B cell (primary cell): ENCODE results near the gene BRD9. TPM values are rescaled to one million over a fixed set of nuclear protein-coding genes. Genes with fewer than 3 reads are reported as not detected.
"Not testable (repeated sequence)": the region's sequence is repeated elsewhere in the genome, so short reads cannot be mapped to it uniquely, and the experiment has no call there.

Experiments
- ATAC-seq: fragments of 200-7000 bp; cut with Tn5 transposase; one replicate; pipeline ENCODE4 v1.10.0; 2021; ENCODE audit warnings: low read depth, mild to moderate bottlenecking, moderate number of reproducible peaks, moderate library complexity
- CTCF ChIA-PET: fragments of 350-600 bp; sonication (Branson Sonifier 250); formaldehyde crosslinking; loops from one replicate; lab custom pipeline; 2021; ENCODE audit warnings: antibody characterized with exemption, inconsistent platforms; lab: Charles Lee
- POLR2A ChIA-PET: fragments of 350-600 bp; sonication (Branson Sonifier 250); formaldehyde crosslinking; loops from one replicate; lab custom pipeline; 2021; ENCODE audit warnings: antibody characterized with exemption; lab: Charles Lee
- DNase-seq: peaks from one replicate; pipeline ENCODE4 v3.0.0; 2013
- H2AFZ ChIP-seq: 2 replicates; pipeline ENCODE4 v1.6.1; 2012; ENCODE audit warnings: mild to moderate bottlenecking, low read depth, low read length; ENCODE audit not compliant: insufficient read depth, poor library complexity, severe bottlenecking
- H3K27ac ChIP-seq, 2 donors: 1 replicate in 1 of 2; 2 replicates in 1 of 2; pipeline ENCODE4 v1.5.1; 2012 to 2013; ENCODE audit warnings: low read length in 2 of 2, mild to moderate bottlenecking in 2 of 2, moderate library complexity in 1 of 2
- H3K27me3 ChIP-seq, 4 experiments: fragments of 200-600 bp in 1 of 4; sonication (generic) in 1 of 4; replicated peaks in 1 of 4; 1 replicate in 2 of 4; 2 replicates in 2 of 4; pipeline versions ENCODE4 v1.6.1 to v1.7.0; 2013 to 2016; ENCODE audit warnings: low read length in 3 of 4, mild to moderate bottlenecking in 2 of 4, mixed read lengths in 1 of 4, moderate library complexity in 1 of 4; ENCODE audit not compliant: insufficient read depth in 4 of 4, control insufficient read depth in 3 of 4; ENCODE audit errors: control extremely low read depth in 1 of 4
- H3K36me3 ChIP-seq, 2 experiments: replicated peaks in 1 of 2; 1 replicate in 1 of 2; 2 replicates in 1 of 2; pipeline versions ENCODE4 v1.6.1 to v1.7.1; 2013; ENCODE audit warnings: low read length in 1 of 2; ENCODE audit not compliant: insufficient read depth in 2 of 2, control insufficient read depth in 1 of 2; ENCODE audit errors: control extremely low read depth in 1 of 2, extremely low read depth in 1 of 2
- H3K4me1 ChIP-seq, 2 donors: fragments of 200-600 bp in 1 of 2; sonication (generic) in 1 of 2; 1 replicate in 1 of 2; 2 replicates in 1 of 2; pipeline versions ENCODE4 v1.5.1 to v1.6.1; 2013 to 2017; ENCODE audit warnings: low read length in 2 of 2; ENCODE audit not compliant: control insufficient read depth in 2 of 2, insufficient read depth in 2 of 2
- H3K4me2 ChIP-seq: replicated peaks from 2 replicates; pipeline ENCODE3; 2012; ENCODE audit warnings: mild to moderate bottlenecking, low read depth, low read length; ENCODE audit not compliant: poor library complexity, severe bottlenecking
- H3K4me3 ChIP-seq, 5 experiments: fragments of 200-600 bp in 1 of 5; sonication (generic) in 1 of 5; 1 replicate in 3 of 5; 2 replicates in 2 of 5; pipeline versions ENCODE4 v1.5.1 to v1.7.0; 2011 to 2016; ENCODE audit warnings: low read length in 4 of 5, mild to moderate bottlenecking in 4 of 5, low read depth in 2 of 5, control low read depth in 1 of 5, moderate library complexity in 1 of 5; ENCODE audit not compliant: insufficient read depth in 1 of 5; ENCODE audit errors: control extremely low read depth in 1 of 5, extremely low read depth in 1 of 5
- H3K79me2 ChIP-seq: fragments of 200-600 bp; sonication (generic); one replicate; pipeline ENCODE4 v1.6.0; 2016; ENCODE audit warnings: low read length; ENCODE audit not compliant: control insufficient read depth, insufficient read depth
- H3K9ac ChIP-seq: fragments of 200-600 bp; sonication (generic); 2 replicates; pipeline ENCODE4 v1.6.1; 2017; ENCODE audit warnings: mild to moderate bottlenecking, low read length, moderate library complexity
- H3K9me3 ChIP-seq, 3 donors: one replicate each; pipeline versions ENCODE4 v1.6.1 to v1.7.1; 2013; ENCODE audit warnings: low read length in 2 of 3; ENCODE audit not compliant: control insufficient read depth in 2 of 3, insufficient read depth in 1 of 3; ENCODE audit errors: control extremely low read depth in 1 of 3
- H4K20me1 ChIP-seq: 2 replicates; pipeline ENCODE4 v1.6.0; 2012; ENCODE audit warnings: mild to moderate bottlenecking, low read length; ENCODE audit not compliant: insufficient read depth, control insufficient read depth, poor library complexity, severe bottlenecking
- H3K27ac Mint-ChIP-seq: one replicate; pipeline ENCODE4 v1.8.0; 2021; ENCODE audit warnings: mixed read lengths
- H3K27me3 Mint-ChIP-seq: one replicate; pipeline ENCODE4 v1.8.0; 2021; ENCODE audit warnings: mixed read lengths
- H3K4me1 Mint-ChIP-seq: one replicate; pipeline ENCODE4 v1.8.0; 2021; ENCODE audit warnings: mixed read lengths
- H3K4me3 Mint-ChIP-seq: one replicate; pipeline ENCODE4 v1.8.0; 2021; ENCODE audit warnings: mixed read lengths
- H3K9me3 Mint-ChIP-seq: one replicate; pipeline ENCODE4 v1.8.0; 2022; ENCODE audit warnings: mixed read lengths; ENCODE audit not compliant: insufficient read depth
- CTCF ChIP-seq: fragments of 200-600 bp; IDR thresholded peaks from one replicate; pipeline ENCODE4 v1.8.0; 2022; ENCODE audit warnings: antibody characterized with exemption, mild to moderate bottlenecking
- EZH2 ChIP-seq: IDR thresholded peaks from 2 replicates; pipeline ENCODE4 v1.6.1; 2012; ENCODE audit warnings: borderline replicate concordance, low read depth, mild to moderate bottlenecking, moderate library complexity, low read length; ENCODE audit not compliant: insufficient read depth, poor library complexity, severe bottlenecking
- WGBS: methylation state at CpG from one replicate; pipeline ENCODE4 v1.1.5; 2013; ENCODE audit warnings: missing lambda C conversion rate; ENCODE audit not compliant: insufficient coverage; 5-methylcytosine and 5-hydroxymethylcytosine counted together
- intact Hi-C: fragments of 100-400 bp; cut with micrococcal nuclease; formaldehyde crosslinking; loops from one replicate; pipeline ENCODE4 v1.10.0; 2022
- polyA plus RNA-seq: library from polyadenylated mRNA; depleted of rRNA; stranded (reverse); fragments of >200 nt; gene quantifications from 2 replicates; pipeline ENCODE4 v1.2.3, GENCODE V29; 2012
- total RNA-seq, 2 donors: library from RNA; stranded (reverse); fragments of 120-200 nt in 1 of 2; gene quantifications; 1 replicate in 1 of 2; 2 replicates in 1 of 2; pipeline versions ENCODE4 v1.2.3 to v1.2.4, GENCODE V29; 2013 to 2022

Gene BRD9
- total and polyA plus RNA-seq, 2 donors (not counting 1 experiment from before 2014, with no cell fraction given) = 28.3 to 68.6 TPM

- H3K27me3 ChIP-seq, H3K4me1 Mint-ChIP-seq, CTCF ChIA-PET, H3K36me3 ChIP-seq, H3K27ac ChIP-seq, H4K20me1 ChIP-seq, DNase-seq, H3K4me2 ChIP-seq, H3K79me2 ChIP-seq, ATAC-seq, H3K9ac ChIP-seq, H3K9me3 Mint-ChIP-seq, intact Hi-C loops, H3K9me3 ChIP-seq, POLR2A ChIA-PET, H3K4me3 ChIP-seq, H3K4me1 ChIP-seq, H2AFZ ChIP-seq, H3K27ac Mint-ChIP-seq, H3K4me3 Mint-ChIP-seq: not testable (repeated sequence)
- WGBS = 100% methylated on average over 1 of the region's 19 CpGs
- peaks cover 12% of the 10 kb centered on the region for H3K27me3 Mint-ChIP-seq
Measured at GRCh38 chr5:828194-828593, 64.4 kb downstream of the BRD9 start.

GRCh38 chr5:825544-825943 is 67.1 kb downstream of the BRD9 start:
- H3K27ac ChIP-seq, H3K4me3 ChIP-seq, H4K20me1 ChIP-seq, H3K27me3 ChIP-seq, H3K9me3 ChIP-seq, H3K4me1 ChIP-seq, CTCF ChIA-PET, H3K4me2 ChIP-seq, H3K27me3 Mint-ChIP-seq, H3K9me3 Mint-ChIP-seq, H3K9ac ChIP-seq, ATAC-seq, DNase-seq, H3K4me3 Mint-ChIP-seq, H3K27ac Mint-ChIP-seq, H3K36me3 ChIP-seq, intact Hi-C loops, H2AFZ ChIP-seq, POLR2A ChIA-PET, H3K79me2 ChIP-seq, H3K4me1 Mint-ChIP-seq: not testable (repeated sequence)
- WGBS = no CpG with 5 or more reads among the region's 1 CpG

- no peaks in the 10 kb centered on the region for H3K9me3 ChIP-seq
- intact Hi-C loops = no loop called here
- WGBS = 89% methylated on average over 3 of the region's 8 CpGs
- CTCF ChIA-PET = no interaction called here
- H2AFZ ChIP-seq = no peak overlapping the region
- no peak overlapping the region for H3K4me2 ChIP-seq
- H3K79me2 ChIP-seq = no peaks in the 10 kb centered on the region
- Mint-ChIP-seq H3K27me3 (peaks cover 10% of the 10 kb centered on the region), H3K4me1 (no peaks in the 10 kb centered on the region), H3K27ac (no peak overlapping the region), H3K9me3 (peaks cover 2% of the 10 kb centered on the region), H3K4me3 (no peak overlapping the region)
- H4K20me1 ChIP-seq = no peaks in the 10 kb centered on the region
- POLR2A ChIA-PET = no interaction called here
- no peak overlapping the region for H3K27ac ChIP-seq
- DNase-seq (no peak), ATAC-seq (no peak)
- H3K4me1 ChIP-seq = no peaks in the 10 kb centered on the region
- no peak for TF ChIP-seq CTCF
- no peak for TF ChIP-seq EZH2
- peaks cover 0 to 3% (median 0%) of the 10 kb centered on the region in 4 experiments for H3K27me3 ChIP-seq
- H3K9ac ChIP-seq = no peak overlapping the region
- no peaks in the 10 kb centered on the region for H3K36me3 ChIP-seq
- no peak overlapping the region for H3K4me3 ChIP-seq
Measured at GRCh38 chr5:821504-821903, 71.1 kb downstream of the BRD9 start.
